Fibroblast of lung (primary cell): Measurements from ENCODE around the gene LRRC3B. TPM values are rescaled to one million over a fixed set of nuclear protein-coding genes. Genes with fewer than 3 reads are reported as not detected.

ENCODE experiments used
- DNase-seq, 2 donors: peaks; one replicate each; pipeline versions ENCODE4 v3.0.0 to v3.0.0-alpha.2; 2010; ENCODE audit warnings: low read depth in 2 of 2
- H2AFZ ChIP-seq: 2 replicates; pipeline ENCODE4 v1.5.1; 2012; ENCODE audit warnings: low read length, control low read depth, inconsistent platforms
- H3K27ac ChIP-seq: 2 replicates; pipeline ENCODE4 v1.5.1; 2011; ENCODE audit warnings: low read length, control low read depth; ENCODE audit not compliant: insufficient read depth
- H3K27me3 ChIP-seq: 2 replicates; pipeline ENCODE4 v1.5.1; 2011; ENCODE audit warnings: mild to moderate bottlenecking, low read length; ENCODE audit not compliant: control insufficient read depth, insufficient read depth
- H3K36me3 ChIP-seq: 2 replicates; pipeline ENCODE4 v1.5.1; 2011; ENCODE audit warnings: low read length; ENCODE audit not compliant: control insufficient read depth, insufficient read depth
- H3K4me1 ChIP-seq: 2 replicates; pipeline ENCODE4 v1.5.1; 2011; ENCODE audit warnings: low read length; ENCODE audit not compliant: control insufficient read depth, insufficient read depth; ENCODE audit errors: extremely low read depth
- H3K4me2 ChIP-seq: 2 replicates; pipeline ENCODE4 v1.5.1; 2011; ENCODE audit warnings: low read length, control low read depth; ENCODE audit not compliant: insufficient read depth; ENCODE audit errors: extremely low read depth
- H3K4me3 ChIP-seq, 4 experiments: fragments of 200-600 bp in 1 of 4; sonication (generic) in 1 of 4; replicated peaks in 1 of 4; 2 replicates each; pipeline ENCODE4 v1.5.1; 2011 to 2016; ENCODE audit warnings: low read length in 4 of 4, low read depth in 3 of 4, mild to moderate bottlenecking in 3 of 4, control low read depth in 2 of 4, inconsistent platforms in 1 of 4, mixed read lengths in 1 of 4; ENCODE audit not compliant: insufficient read depth in 1 of 4; ENCODE audit errors: control extremely low read depth in 1 of 4
- H3K79me2 ChIP-seq: 2 replicates; pipeline ENCODE4 v1.5.1; 2012; ENCODE audit warnings: mild to moderate bottlenecking, low read length, inconsistent platforms; ENCODE audit not compliant: control insufficient read depth, insufficient read depth
- H3K9ac ChIP-seq: 2 replicates; pipeline ENCODE4 v1.5.1; 2011; ENCODE audit warnings: mild to moderate bottlenecking, low read length, control low read depth; ENCODE audit not compliant: insufficient read depth
- H3K9me3 ChIP-seq: 2 replicates; pipeline ENCODE4 v1.5.1; 2012; ENCODE audit warnings: low read depth, low read length; ENCODE audit not compliant: control insufficient read depth, insufficient read depth
- H4K20me1 ChIP-seq: 2 replicates; pipeline ENCODE4 v1.5.1; 2011; ENCODE audit warnings: low read length; ENCODE audit not compliant: control insufficient read depth, insufficient read depth; ENCODE audit errors: extremely low read depth
- CTCF ChIP-seq, 2 donors: IDR thresholded peaks in 1 of 2; conservative IDR thresholded peaks in 1 of 2; 1 replicate in 1 of 2; 2 replicates in 1 of 2; pipeline ENCODE4 v1.5.1; 2011 to 2012; ENCODE audit warnings: low read length in 2 of 2, control low read depth in 1 of 2, inconsistent platforms in 1 of 2, low read depth in 1 of 2, mild to moderate bottlenecking in 1 of 2
- EZH2 ChIP-seq: IDR thresholded peaks from 2 replicates; pipeline ENCODE4 v1.5.1; 2012; ENCODE audit warnings: low read length, control low read depth, mild to moderate bottlenecking; ENCODE audit errors: missing control alignments
- polyA plus RNA-seq, 2 donors: library from polyadenylated mRNA; depleted of rRNA in 1 of 2; stranded (reverse) in 1 of 2; unstranded in 1 of 2; fragments of >200 nt; gene quantifications; 2 replicates each; pipeline ENCODE4 v1.2.1, GENCODE V29; 2011 to 2012; ENCODE audit warnings: missing spikeins in 1 of 2
- total RNA-seq: library from RNA; depleted of rRNA; stranded (reverse); fragments of >200 nt; gene quantifications from 2 replicates; pipeline ENCODE4 v1.2.1, GENCODE V29; 2014

Gene LRRC3B
- total and polyA plus RNA-seq, 2 donors (not counting 1 experiment from before 2014, with no cell fraction given), result not detected

DNA sequence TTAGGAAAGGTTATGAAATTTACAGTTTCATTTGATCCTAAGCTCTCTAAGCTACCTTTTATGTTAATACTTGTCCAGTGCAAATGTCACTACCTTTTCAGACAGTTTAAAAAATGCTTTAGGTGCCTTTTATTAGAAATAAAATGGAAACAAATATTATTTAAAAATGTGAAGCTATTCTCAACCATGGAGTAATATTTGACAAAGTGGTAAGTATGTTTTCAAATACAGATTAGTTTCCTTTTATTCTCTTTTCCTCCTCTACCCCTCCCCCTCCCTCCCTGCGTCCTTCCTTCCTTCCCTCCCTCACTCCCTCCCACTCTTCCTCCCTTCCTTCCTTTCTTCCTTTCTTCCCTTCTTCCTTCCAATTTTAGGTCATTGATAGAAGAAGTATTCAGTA, 6.3 kb downstream of the LRRC3B start:
- Histone ChIP-seq H3K9ac (no peak overlapping the region), H3K27me3 (no peaks in the 10 kb centered on the region), H3K4me1 (no peaks in the 10 kb centered on the region), H4K20me1 (no peaks in the 10 kb centered on the region), H3K4me3 (no peak overlapping the region), H3K9me3 (no peaks in the 10 kb centered on the region), H2AFZ (no peak overlapping the region), H3K36me3 (no peaks in the 10 kb centered on the region), H3K27ac (no peak overlapping the region), H3K79me2 (no peaks in the 10 kb centered on the region), H3K4me2 (no peak overlapping the region)
- no peak for TF ChIP-seq CTCF (conservative IDR thresholded peaks at IDR 0.05 in 1 of 2, IDR thresholded peaks at IDR 0.05 in 1 of 2; ENCODE audit: low read depth in 1 of 2, low read length in 2 of 2)
- TF ChIP-seq EZH2, result no peak
- DNase-seq, result no peak

DNA sequence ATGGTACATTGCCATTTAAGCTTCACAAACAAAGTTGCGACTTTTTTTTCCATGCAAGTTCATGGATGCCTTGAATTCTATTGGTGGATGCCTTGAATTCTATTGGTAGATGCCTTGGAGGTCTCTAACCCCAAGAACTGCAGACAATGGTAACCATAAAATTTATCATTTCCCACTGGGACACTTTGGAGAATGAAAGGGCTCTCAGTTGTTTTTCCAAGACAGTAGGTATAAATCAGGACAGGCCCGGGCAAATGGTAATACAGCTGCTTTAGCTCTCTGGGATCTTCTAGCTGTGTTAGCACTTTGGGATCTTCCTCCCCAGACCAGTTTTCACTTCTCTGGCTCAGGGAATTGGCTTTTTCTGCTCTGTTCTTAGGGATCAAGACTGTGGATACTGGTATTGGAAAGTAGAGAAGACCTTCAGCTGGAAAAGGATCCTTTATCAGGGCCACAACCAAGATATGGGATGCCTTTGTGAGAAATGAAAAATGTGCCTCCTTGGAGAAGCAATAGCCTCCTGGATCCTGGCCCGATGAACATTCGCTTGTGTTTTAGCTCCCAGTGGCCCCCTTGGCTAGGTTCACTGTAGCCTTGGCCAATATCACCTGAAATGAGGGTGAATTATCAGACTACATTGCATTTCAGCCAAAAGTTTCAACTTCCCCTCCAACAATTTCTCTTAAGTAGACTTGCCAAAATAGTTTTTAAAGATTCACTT, 8.3 kb downstream of the LRRC3B start:
- Histone ChIP-seq H3K27me3 (no peaks in the 10 kb centered on the region), H2AFZ (no peak overlapping the region), H3K4me3 (no peak overlapping the region), H3K27ac (no peak overlapping the region), H3K4me1 (no peaks in the 10 kb centered on the region), H3K4me2 (no peak overlapping the region), H3K79me2 (no peaks in the 10 kb centered on the region), H4K20me1 (no peaks in the 10 kb centered on the region), H3K9ac (no peak overlapping the region), H3K9me3 (no peaks in the 10 kb centered on the region), H3K36me3 (no peaks in the 10 kb centered on the region)
- TF ChIP-seq EZH2 (no peak), CTCF (conservative IDR thresholded peaks at IDR 0.05 in 1 of 2, IDR thresholded peaks at IDR 0.05 in 1 of 2; ENCODE audit: low read depth in 1 of 2, low read length in 2 of 2) (no peak)
- no peak for DNase-seq

GRCh38 chr3:26631390-26631738, 8.8 kb downstream of the LRRC3B start:
- TF ChIP-seq CTCF (conservative IDR thresholded peaks at IDR 0.05 in 1 of 2, IDR thresholded peaks at IDR 0.05 in 1 of 2; ENCODE audit: low read depth in 1 of 2, low read length in 2 of 2), result no peak
- no peak for TF ChIP-seq EZH2
- H3K4me1 ChIP-seq, result no peaks in the 10 kb centered on the region
- H4K20me1 ChIP-seq, result no peaks in the 10 kb centered on the region
- H3K27me3 ChIP-seq, result no peaks in the 10 kb centered on the region
- no peak overlapping the region for H3K9ac ChIP-seq
- no peaks in the 10 kb centered on the region for H3K79me2 ChIP-seq
- no peak overlapping the region for H3K4me2 ChIP-seq
- no peak overlapping the region for H3K27ac ChIP-seq
- DNase-seq, result no peak
- no peak overlapping the region for H2AFZ ChIP-seq
- H3K9me3 ChIP-seq, result no peaks in the 10 kb centered on the region
- H3K36me3 ChIP-seq, result no peaks in the 10 kb centered on the region
- H3K4me3 ChIP-seq, result no peak overlapping the region
